Liver (tissue), 3 donors: ENCODE results near the gene CCDC12.

Experiments
- CTCF ChIP-seq: fragments of 150-350 bp; IDR thresholded peaks from 2 replicates; pipeline ENCODE4 v1.5.1; 2017; ENCODE audit warnings: improper control_type of control experiment, low read depth, low read length; ENCODE audit not compliant: missing input control
- EGR1 ChIP-seq, 2 donors: IDR thresholded peaks; 2 replicates each; pipeline ENCODE4 v1.6.1; 2016 to 2018; ENCODE audit warnings: antibody characterized with exemption in 2 of 2, low read depth in 2 of 2
- GABPA ChIP-seq, 2 donors: IDR thresholded peaks in 1 of 2; conservative IDR thresholded peaks in 1 of 2; 2 replicates each; pipeline ENCODE4 v1.6.1; 2016; ENCODE audit warnings: antibody characterized with exemption in 2 of 2, mild to moderate bottlenecking in 1 of 2, moderate library complexity in 1 of 2
- HNF4A ChIP-seq, 2 donors: conservative IDR thresholded peaks; 2 replicates each; pipeline ENCODE4 v1.6.1; 2016; ENCODE audit warnings: antibody characterized with exemption in 2 of 2, mild to moderate bottlenecking in 2 of 2
- HNF4G ChIP-seq: IDR thresholded peaks from 2 replicates; pipeline ENCODE4 v1.6.1; 2016; ENCODE audit warnings: antibody characterized with exemption
- JUND ChIP-seq, 2 donors: IDR thresholded peaks; 2 replicates each; pipeline ENCODE4 v1.6.1; 2016; ENCODE audit warnings: antibody characterized with exemption in 2 of 2
- RAD21 ChIP-seq, 2 donors: IDR thresholded peaks; 2 replicates each; pipeline ENCODE4 v1.6.1; 2016; ENCODE audit warnings: antibody characterized with exemption in 2 of 2, mild to moderate bottlenecking in 2 of 2
- REST ChIP-seq: IDR thresholded peaks from 2 replicates; pipeline ENCODE4 v1.6.1; 2016; ENCODE audit warnings: antibody characterized with exemption, mild to moderate bottlenecking
- SP1 ChIP-seq: IDR thresholded peaks from 2 replicates; pipeline ENCODE4 v1.6.1; 2018; ENCODE audit warnings: antibody characterized with exemption, mild to moderate bottlenecking
- YY1 ChIP-seq: IDR thresholded peaks from 2 replicates; pipeline ENCODE4 v1.6.1; 2016; ENCODE audit warnings: antibody characterized with exemption, mild to moderate bottlenecking
- ZBTB33 ChIP-seq: IDR thresholded peaks from 2 replicates; pipeline ENCODE4 v1.6.1; 2016; ENCODE audit warnings: antibody characterized with exemption
- TF ChIP-seq, protein P1 (sequence below): IDR thresholded peaks from 2 replicates; pipeline ENCODE4 v1.6.1; 2016; ENCODE audit warnings: antibody characterized with exemption
- donor health status: healthy.
- donor health status: healthy.

DNA sequence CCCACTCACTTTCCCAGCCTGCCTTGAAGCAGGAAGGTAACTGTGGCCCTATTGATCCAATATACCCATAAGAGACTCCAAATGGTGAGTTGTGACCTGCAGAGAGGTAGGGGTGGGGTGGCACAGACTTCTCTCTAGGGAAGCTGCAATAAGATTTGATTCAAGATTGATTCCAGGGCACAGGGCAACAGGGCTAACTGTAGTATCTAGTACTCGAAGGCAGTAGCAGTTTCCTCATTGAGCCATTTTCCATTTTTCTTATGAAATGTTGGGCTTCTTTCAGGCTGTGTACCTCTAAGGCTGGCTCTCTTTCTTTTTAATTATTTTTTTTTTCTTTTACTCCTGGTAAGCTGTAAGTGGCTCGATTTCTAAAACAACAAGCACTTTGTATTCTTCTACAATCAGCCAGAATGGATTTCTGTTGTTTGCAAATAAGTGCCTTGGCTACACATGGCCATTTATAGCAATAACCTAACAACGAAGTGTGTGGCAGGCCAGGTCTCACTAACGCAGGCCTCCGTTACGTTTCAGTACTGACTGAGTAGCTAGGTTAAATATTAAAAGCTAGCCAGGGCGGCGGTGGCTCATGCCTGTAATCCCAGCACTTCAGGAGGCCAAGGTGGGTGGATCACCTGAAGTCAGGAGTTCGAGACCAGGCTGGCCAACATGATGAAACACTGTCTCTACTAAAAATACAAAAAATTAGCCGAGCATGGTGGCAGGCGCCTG is 19.3 kb downstream of the CCDC12 start:
- no peak for TF ChIP-seq CTCF
- TF ChIP-seq HNF4G: no peak
- TF ChIP-seq, protein P1, sequence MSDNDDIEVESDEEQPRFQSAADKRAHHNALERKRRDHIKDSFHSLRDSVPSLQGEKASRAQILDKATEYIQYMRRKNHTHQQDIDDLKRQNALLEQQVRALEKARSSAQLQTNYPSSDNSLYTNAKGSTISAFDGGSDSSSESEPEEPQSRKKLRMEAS: no peak
- no peak for TF ChIP-seq JUND (IDR thresholded peaks at IDR 0.05)
- TF ChIP-seq RAD21 (IDR thresholded peaks at IDR 0.05): no peak
- TF ChIP-seq HNF4A (conservative IDR thresholded peaks at IDR 0.05): no peak
- no peak for TF ChIP-seq SP1
- TF ChIP-seq YY1: peak; percentile 42
- no peak for TF ChIP-seq REST
- TF ChIP-seq ZBTB33: no peak
- no peak for TF ChIP-seq GABPA (IDR thresholded peaks at IDR 0.05 in 1 of 2, conservative IDR thresholded peaks at IDR 0.05 in 1 of 2)
- no peak for TF ChIP-seq EGR1 (IDR thresholded peaks at IDR 0.05; ENCODE audit: low read depth in 2 of 2)
